Fibroblast of pulmonary artery (primary cell): ENCODE results near the gene ADAMTS7.

Experiments used
- DNase-seq: peaks from one replicate; pipeline ENCODE4 v3.0.0-alpha.2; 2010; ENCODE audit warnings: low read depth
- H3K4me3 ChIP-seq: replicated peaks from 2 replicates; pipeline ENCODE4 v1.5.1; 2011; ENCODE audit warnings: low read depth, mild to moderate bottlenecking, control low read depth, low read length, moderate library complexity
- CTCF ChIP-seq: IDR thresholded peaks from 2 replicates; pipeline ENCODE4 v1.5.1; 2011; ENCODE audit warnings: mild to moderate bottlenecking, control low read depth, low read length, inconsistent platforms; ENCODE audit errors: missing control alignments

Gene ADAMTS7

GRCh38 chr15:78811124-78811824 is at the start of gene ADAMTS7:
Gene ADAMTS7 (minus strand): TSS chr15:78811464. CDS start chr15:78811220, 244 bp downstream.
- TF ChIP-seq CTCF = peak; percentile 52
- peak; percentile 75 for DNase-seq
- peak within 1 kb of the TSS; percentile 65 for H3K4me3 ChIP-seq

- peak; percentile 51 for TF ChIP-seq CTCF
- DNase-seq = peak; percentile 85
- peak overlapping the region; percentile 55 for H3K4me3 ChIP-seq
Measured at GRCh38 chr15:78859971-78860719, 48.9 kb upstream of the ADAMTS7 start.

- TF ChIP-seq CTCF = no peak
- H3K4me3 ChIP-seq = no peak overlapping the region
- peak; percentile 55 for DNase-seq
Measured at GRCh38 chr15:78855746-78856145, 44.5 kb upstream of the ADAMTS7 start.

GRCh38 chr15:78854833-78855372 is 43.6 kb upstream of the ADAMTS7 start:
- no peak overlapping the region for H3K4me3 ChIP-seq
- TF ChIP-seq CTCF = no peak
- no peak for DNase-seq

- no peak overlapping the region for H3K4me3 ChIP-seq
- no peak for DNase-seq
- TF ChIP-seq CTCF = no peak
Measured at GRCh38 chr15:78853500-78853899, 42.2 kb upstream of the ADAMTS7 start.

- TF ChIP-seq CTCF = no peak
- H3K4me3 ChIP-seq = no peak overlapping the region
- no peak for DNase-seq
Measured at GRCh38 chr15:78850941-78851755, 39.9 kb upstream of the ADAMTS7 start.
